GM10266 (cell line): ENCODE data around the gene RASL12.
A peak's percentile ranks its signal among the peaks of the same experiment; 100 is the strongest.

Experiments used
- DNase-seq: peaks from one replicate; pipeline ENCODE4 v3.0.0; 2012; ENCODE audit errors: extremely low spot score
- TF ChIP-seq, protein P1 (sequence below): IDR thresholded peaks from 2 replicates; pipeline ENCODE4 v1.5.1; 2012; ENCODE audit warnings: mild to moderate bottlenecking, low read depth; ENCODE audit not compliant: control insufficient read depth, insufficient read depth; ENCODE audit errors: missing control alignments

Gene RASL12

DNA sequence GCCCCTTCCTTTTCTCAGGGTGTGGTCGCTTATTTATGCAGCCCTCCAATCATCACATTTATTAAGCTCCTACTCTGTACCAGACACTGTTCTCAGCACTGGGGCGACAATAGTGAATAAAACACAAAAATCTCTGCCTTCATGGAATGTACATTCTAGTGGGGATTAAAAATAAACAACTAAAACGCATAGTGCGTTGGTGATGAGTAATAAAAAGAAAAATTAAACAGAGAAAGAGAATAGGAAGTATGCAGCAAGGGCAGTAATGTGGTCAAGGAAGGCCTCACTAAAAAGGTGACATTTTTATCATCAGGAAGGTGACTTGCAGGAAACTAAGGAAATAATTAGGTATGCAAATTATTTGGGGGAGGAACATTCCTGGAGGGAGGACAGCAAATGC, 17.5 kb downstream of the RASL12 start:
- TF ChIP-seq, protein P1, sequence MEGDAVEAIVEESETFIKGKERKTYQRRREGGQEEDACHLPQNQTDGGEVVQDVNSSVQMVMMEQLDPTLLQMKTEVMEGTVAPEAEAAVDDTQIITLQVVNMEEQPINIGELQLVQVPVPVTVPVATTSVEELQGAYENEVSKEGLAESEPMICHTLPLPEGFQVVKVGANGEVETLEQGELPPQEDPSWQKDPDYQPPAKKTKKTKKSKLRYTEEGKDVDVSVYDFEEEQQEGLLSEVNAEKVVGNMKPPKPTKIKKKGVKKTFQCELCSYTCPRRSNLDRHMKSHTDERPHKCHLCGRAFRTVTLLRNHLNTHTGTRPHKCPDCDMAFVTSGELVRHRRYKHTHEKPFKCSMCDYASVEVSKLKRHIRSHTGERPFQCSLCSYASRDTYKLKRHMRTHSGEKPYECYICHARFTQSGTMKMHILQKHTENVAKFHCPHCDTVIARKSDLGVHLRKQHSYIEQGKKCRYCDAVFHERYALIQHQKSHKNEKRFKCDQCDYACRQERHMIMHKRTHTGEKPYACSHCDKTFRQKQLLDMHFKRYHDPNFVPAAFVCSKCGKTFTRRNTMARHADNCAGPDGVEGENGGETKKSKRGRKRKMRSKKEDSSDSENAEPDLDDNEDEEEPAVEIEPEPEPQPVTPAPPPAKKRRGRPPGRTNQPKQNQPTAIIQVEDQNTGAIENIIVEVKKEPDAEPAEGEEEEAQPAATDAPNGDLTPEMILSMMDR: no peak
- DNase-seq: no peak

DNA sequence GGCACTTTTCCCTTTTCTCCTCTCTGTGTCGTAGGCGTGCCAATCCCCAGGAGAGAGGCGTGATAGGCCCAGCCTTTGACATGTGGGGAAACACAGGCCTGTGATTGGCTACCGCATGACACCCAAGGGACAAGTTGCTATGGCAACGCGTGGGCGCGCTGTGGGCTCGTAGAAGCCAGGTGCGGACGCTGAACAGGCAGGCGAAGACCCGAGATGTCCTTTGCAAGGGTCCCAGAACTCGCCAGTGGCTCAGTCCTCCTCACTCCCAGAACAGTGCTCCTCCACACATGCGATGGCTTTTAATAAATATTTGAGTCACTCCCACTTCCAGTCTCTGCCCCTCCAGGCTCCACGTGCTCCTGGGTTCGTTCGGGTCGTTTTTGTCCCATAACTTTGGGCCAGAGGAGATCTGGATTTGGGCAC, 18.4 kb downstream of the RASL12 start:
- TF ChIP-seq, protein P1: no peak
- peak; percentile 96 for DNase-seq

DNA sequence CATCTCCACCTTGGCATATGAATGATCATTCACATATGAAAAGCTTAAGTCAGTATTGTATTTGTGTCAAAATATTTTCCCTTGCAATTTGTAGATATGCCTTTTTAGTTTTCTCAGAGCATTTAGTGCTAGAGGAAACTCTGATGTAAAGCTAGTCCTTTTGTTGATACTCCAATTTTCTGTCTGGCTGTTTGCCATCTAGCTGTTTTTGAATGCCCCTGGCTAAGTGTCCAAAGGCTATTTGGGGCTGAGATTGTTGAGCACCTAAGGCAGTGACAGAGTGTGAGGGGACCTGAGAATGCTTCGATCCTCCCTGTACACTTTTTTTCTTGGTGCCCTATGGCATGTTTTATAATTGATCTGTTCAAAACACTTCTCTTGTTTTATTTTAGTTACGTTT, 19.6 kb downstream of the RASL12 start:
- no peak for DNase-seq
- TF ChIP-seq, protein P1: no peak

DNA sequence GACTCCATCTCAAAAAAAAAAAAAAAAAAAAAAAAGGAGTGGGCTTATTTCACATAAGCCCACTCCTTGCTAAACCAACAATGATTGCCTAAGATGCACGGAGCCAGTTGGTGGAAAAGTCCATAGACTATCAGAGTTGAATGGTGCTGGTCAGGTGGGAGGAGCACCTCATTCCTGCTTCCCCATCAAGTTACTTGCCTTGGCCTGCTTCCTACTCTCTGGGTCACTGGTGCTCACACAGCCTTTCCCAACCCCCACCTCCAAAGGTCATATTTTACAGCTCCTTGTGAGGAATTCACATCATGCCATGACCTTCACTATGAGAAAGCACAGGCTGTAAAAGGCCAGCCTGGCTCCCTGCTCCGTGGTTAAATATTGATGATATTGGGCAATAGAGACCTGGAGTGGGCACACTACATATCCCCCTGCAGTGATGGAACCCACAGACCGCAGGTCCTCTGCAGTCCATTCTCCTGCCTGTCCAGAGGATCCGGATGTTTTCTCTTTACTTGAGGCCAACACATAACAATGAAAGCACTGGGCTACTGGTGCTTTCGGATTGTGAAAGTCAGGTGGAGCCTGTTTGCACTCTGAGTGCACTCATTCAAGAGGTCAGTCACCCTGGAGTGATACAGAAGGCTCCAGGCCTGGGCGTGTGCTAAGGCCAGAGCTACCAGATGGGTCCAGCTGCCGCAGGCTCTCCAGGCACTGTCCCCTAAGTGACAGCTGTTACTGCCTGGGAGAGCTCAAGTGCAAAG, 22.9 kb downstream of the RASL12 start, which contains the start of gene SLC51B:
TSS of gene SLC51B (plus strand) at position 664 of the 758 bp plus-strand sequence. CDS start 4,618 bp downstream, outside the sequence.
- TF ChIP-seq, protein P1: no peak
- DNase-seq: no peak

DNA sequence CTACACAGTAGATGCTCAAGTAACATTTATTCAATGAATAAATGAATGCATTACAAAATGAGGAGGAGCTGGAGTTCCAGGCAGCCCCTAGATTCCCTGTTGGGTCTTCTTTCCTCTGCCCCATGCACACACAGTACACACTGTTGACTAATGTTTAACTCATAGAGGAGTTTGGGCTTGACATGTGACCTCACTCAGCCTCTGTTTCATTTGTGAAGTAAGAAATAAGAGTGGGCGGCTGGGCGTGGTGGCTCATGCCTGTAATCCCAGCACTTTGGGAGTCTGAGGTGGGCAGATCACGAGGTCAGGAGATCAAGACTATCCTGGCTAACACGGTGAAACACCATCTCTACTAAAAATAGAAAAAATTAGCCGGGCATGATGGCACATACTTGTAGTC, 23.6 kb downstream of the RASL12 start:
- peak; percentile 13 for DNase-seq

DNA sequence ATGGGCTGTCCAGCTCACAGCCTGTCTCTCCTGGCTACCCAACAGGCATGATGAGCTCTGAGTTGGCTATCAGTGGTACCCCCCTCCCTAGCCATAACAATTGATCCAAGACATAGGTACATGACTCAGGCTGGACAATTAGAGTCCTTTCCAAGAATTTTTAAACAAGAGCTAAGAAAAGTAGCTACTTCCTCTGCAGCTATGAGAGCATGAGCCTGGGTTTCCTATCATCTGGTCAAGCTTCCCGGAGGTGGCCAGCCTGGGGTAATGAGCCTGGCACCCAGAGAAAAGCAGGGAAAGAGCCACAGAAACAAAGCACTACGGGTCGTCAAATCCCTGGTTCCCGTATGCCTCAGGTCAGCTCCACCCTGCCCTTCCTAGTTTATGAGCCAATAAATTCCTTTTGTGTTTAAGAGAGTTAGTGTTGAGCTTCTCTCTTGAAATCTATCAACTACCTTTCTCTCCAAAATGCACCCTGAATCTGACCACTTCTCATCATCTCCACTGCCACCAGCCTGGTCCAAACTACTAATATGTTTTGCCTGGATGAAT, 24.9 kb downstream of the RASL12 start:
- DNase-seq: no peak
- TF ChIP-seq, protein P1: no peak

DNA sequence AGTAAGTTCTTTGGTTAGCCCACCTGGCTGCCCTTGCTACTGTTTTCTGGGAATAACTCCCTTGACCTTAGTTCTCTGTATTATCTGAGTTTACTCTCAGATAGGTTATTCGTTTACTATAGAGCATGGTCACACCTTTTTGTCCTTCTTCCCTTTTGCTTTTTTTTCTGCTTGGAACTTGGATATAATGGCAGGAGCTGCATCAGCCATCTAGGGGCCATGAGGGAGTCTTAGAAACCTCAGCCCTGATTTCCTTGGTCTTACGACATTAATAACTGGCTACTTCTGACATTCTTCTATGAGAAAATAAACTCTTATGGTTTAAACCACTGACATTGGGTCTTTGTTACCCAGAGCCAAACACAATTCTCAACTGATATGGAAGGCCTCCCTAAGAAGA, 26.0 kb downstream of the RASL12 start:
- TF ChIP-seq, protein P1: no peak
- DNase-seq: no peak

DNA sequence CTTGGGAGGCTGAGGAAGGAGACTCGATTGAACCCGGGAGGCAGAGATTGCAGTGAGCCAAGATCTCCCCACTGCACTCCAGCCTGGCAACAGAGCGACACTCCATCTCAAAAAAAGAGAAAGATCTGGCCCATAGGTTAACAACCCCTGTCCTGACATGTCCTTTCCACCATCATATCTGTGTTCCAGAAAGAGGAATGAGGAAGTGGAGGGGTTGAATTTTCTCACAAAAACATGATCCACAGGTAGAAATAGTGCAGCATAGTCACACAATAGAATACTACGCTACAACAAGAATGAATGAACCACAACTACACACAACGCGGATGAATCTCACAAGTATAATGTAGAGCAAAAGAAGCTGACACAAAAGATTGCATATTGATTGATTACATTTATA, 27.3 kb downstream of the RASL12 start:
- DNase-seq: no peak
- TF ChIP-seq, protein P1: no peak
